Stimulated activated effector memory CD8-positive, alpha-beta T cell treated with anti-CD3 and anti-CD28 coated beads, Interleukin-12 subunit alpha, Interleukin-12 subunit beta, amount 100 ng/mL, for 72 hours (primary cell): ENCODE data around the gene FGD3.

Experiments used
- ATAC-seq: fragments of 150-1000 bp; cut with Tn5 transposase; 2 replicates; pipeline ENCODE4 v1.10.0; 2021
- DNase-seq, 2 donors: peaks; one replicate each; pipeline ENCODE4 v3.0.0; 2021 to 2022; ENCODE audit warnings: low spot score in 2 of 2
- H3K27ac Mint-ChIP-seq: one replicate; pipeline ENCODE4 v1.8.0; 2022; ENCODE audit warnings: mild to moderate bottlenecking, mixed read lengths
- H3K36me3 Mint-ChIP-seq: one replicate; pipeline ENCODE4 v1.8.0; 2022; ENCODE audit warnings: mild to moderate bottlenecking, mixed read lengths
- H3K4me1 Mint-ChIP-seq: one replicate; pipeline ENCODE4 v1.8.0; 2022; ENCODE audit warnings: mixed read lengths
- H3K4me3 Mint-ChIP-seq: one replicate; pipeline ENCODE4 v1.8.0; 2022; ENCODE audit warnings: mild to moderate bottlenecking, mixed read lengths
- H3K9me3 Mint-ChIP-seq: one replicate; pipeline ENCODE4 v1.8.0; 2022; ENCODE audit warnings: mixed read lengths

FGD3 gene

DNA sequence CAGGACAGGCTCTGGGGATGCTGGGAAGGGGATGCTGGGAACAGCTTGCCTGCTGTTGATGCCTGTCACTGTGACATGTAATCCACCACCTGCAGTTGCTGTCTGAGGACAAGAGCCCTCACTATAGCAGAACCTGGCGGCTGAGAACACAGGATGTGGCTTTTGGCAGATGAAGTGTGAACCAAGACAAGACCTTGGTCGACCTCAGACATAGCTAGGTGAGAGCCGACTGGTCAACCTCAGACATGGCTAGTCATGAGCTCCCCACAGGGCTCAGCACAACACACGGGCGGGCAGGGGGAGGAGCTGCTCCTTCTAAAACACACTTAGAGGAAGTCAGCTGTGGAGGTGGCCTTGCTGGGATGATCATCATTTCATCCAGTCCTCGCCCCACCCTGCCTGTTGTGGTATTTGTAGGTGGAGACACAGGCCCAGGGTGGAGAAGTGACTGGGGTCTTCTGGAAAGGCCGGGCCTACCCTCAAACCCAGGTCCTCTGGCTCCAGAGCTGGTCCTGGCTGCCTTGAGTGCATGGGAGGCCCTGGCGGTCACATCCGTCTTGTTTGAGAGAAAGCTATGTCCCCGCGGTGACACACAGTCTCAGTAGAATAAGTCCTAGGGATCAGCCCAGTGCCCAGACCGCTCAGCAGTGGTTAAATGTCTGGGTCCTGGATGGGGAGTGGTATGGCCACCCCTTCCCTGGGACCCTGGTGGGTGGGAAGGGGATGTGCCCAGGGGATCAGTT lies 117.2 kb downstream of the FGD3 start:
- no peaks in the 10 kb centered on the region for H3K9me3 Mint-ChIP-seq
- peak; percentile 99 for ATAC-seq
- peak overlapping the region; percentile 73 for H3K4me3 Mint-ChIP-seq
- H3K36me3 Mint-ChIP-seq, result peaks cover 18% of the 10 kb centered on the region
- peak; percentile 69 to 91 for DNase-seq
- peaks cover 60% of the 10 kb centered on the region for H3K4me1 Mint-ChIP-seq
- peak overlapping the region; percentile 94 for H3K27ac Mint-ChIP-seq

DNA sequence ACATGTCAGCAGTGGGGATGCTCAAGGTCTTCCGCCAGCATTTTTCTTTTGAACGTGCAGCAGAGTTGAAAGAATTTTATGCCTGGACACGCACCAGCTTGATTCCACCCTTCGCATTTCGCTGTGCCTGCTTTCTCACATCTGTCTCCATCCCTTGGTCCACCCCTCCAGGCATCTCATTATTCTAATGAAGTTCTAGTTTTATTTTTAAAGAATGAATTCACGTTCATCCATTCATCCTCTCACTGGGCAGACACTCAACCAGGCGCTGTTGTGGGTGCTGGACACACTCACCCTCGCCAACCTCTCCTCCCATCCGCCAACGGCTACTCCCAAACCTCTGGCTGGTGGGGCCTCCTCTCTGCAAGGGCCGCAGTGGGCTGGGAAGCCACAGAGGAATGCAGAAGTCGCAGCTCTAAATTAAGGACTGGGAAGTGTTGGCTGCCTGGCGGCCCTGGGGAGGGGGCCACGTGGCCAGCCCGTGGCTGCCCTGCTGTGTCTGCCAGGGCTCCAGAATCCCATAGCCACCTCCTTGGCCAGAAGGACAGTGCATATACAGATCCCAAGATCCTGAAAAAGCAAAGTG lies 117.9 kb downstream of the FGD3 start:
- DNase-seq, result no peak
- no peaks in the 10 kb centered on the region for H3K9me3 Mint-ChIP-seq
- peaks cover 17% of the 10 kb centered on the region for H3K36me3 Mint-ChIP-seq
- ATAC-seq, result no peak
- H3K27ac Mint-ChIP-seq, result peak overlapping the region; percentile 94
- H3K4me3 Mint-ChIP-seq, result peak overlapping the region; percentile 73
- peaks cover 54% of the 10 kb centered on the region for H3K4me1 Mint-ChIP-seq

DNA sequence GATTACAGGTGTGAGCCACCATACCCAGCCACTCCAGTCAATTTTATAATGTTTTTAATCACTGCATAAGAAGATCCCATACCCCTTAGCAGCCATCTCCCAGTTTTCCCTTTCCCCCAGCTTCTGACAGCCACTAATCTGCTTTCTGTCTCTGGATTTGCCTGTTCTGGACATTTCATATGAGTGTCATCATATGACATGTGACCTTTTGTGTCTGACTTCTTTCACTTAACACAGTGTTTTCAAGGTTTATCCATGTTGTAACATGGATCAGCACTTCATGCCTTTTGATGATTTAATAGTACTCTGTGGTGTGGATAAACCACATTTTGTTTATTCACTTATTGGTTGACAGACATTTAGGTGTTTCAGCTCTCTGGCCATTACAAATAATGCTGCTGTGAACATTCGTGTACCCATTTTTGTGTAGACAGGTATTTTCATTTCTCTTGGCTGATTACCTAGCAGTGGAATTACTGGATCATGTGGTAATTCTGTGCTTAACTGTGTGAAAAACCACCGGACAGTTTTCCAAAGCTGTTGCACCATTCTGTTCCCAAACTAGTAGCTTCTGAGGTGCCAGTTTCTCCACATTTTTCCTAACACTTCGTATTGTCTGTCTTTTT lies 119.8 kb downstream of the FGD3 start:
- Mint-ChIP-seq H3K4me3 (no peak overlapping the region), H3K36me3 (peaks cover 12% of the 10 kb centered on the region)

GRCh38 chr9:93068956-93069355 lies 121.6 kb downstream of the FGD3 start:
- Mint-ChIP-seq H3K36me3 (peaks cover 12% of the 10 kb centered on the region), H3K4me1 (peaks cover 33% of the 10 kb centered on the region), H3K9me3 (no peaks in the 10 kb centered on the region)

More for the DNA sequence above, 119.8 kb downstream of the FGD3 start:
- no peak overlapping the region for H3K27ac Mint-ChIP-seq
- H3K9me3 Mint-ChIP-seq, result no peaks in the 10 kb centered on the region
- H3K4me1 Mint-ChIP-seq, result peaks cover 45% of the 10 kb centered on the region
- no peak for DNase-seq
- ATAC-seq, result no peak

DNA sequence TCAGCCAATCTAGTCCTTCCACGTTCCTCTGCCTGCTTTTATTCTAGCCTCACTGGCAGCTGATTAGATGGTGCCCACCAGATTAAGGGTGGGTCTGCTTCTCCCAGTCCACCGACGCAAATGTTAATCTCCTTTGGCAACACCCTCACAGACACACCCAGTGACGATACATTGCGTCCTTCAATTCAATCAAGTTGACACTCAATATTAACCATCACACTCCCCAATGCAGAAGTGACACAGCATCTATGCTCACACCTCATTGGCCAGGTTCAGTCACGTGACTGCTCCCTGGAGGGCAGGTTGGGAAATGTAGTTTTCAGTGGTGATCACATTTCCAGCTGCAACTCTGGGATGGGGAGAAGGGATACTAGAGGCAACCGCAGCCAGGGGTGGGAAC lies 124.1 kb downstream of the FGD3 start:
- H3K27ac Mint-ChIP-seq, result no peak overlapping the region
- ATAC-seq, result no peak
- DNase-seq, result no peak
- H3K4me3 Mint-ChIP-seq, result no peak overlapping the region
- peaks cover 10% of the 10 kb centered on the region for H3K4me1 Mint-ChIP-seq
- H3K9me3 Mint-ChIP-seq, result no peaks in the 10 kb centered on the region
- no peaks in the 10 kb centered on the region for H3K36me3 Mint-ChIP-seq

More at GRCh38 chr9:93068956-93069355, 121.6 kb downstream of the FGD3 start:
- ATAC-seq (no peak), DNase-seq (no peak)
- H3K4me3 Mint-ChIP-seq, result no peak overlapping the region
- H3K27ac Mint-ChIP-seq, result no peak overlapping the region

GRCh38 chr9:93072383-93072795 lies 125.1 kb downstream of the FGD3 start:
- ATAC-seq, result no peak
- no peaks in the 10 kb centered on the region for H3K9me3 Mint-ChIP-seq
- no peak for DNase-seq
- no peak overlapping the region for H3K4me3 Mint-ChIP-seq
- H3K36me3 Mint-ChIP-seq, result no peaks in the 10 kb centered on the region
- H3K4me1 Mint-ChIP-seq, result peaks cover 10% of the 10 kb centered on the region
- H3K27ac Mint-ChIP-seq, result no peak overlapping the region

DNA sequence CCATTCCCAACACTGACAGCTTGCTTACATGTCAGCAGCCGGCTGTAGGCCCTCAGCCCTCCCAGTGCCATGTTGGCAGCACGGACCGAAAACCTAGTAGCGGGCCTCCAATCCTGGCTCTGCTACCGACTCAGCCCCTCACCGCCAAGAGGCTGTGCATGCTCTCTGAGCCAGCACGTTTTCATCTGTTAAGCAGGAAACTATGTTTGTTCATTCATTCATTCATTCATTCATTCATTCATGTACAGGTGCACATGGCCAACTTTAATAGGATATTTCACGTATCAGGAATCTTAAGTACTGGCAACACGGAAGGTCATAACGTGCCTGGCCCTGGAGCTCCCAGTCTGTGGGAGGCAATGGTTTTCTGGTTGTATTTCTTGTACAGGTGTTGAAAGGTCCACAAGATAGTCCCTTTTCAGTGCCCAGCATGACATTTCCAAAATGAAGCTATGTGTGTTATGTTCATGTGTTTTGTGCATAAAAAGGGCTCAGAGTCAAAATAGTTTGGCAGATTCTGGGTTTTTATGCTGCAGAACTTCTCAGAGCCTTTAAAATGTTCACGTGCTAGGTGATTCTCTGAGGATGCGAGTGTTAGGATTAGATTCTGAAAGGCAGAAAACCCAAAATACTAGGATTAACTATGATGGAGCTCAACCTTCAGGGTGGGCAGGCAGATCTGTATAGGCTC lies 128.9 kb downstream of the FGD3 start:
- no peaks in the 10 kb centered on the region for H3K9me3 Mint-ChIP-seq
- peaks cover 2% of the 10 kb centered on the region for H3K4me1 Mint-ChIP-seq
- no peak for ATAC-seq
- no peak overlapping the region for H3K4me3 Mint-ChIP-seq
- H3K36me3 Mint-ChIP-seq, result peaks cover 6% of the 10 kb centered on the region
- peak overlapping the region; percentile 74 for H3K27ac Mint-ChIP-seq
- no peak for DNase-seq

DNA sequence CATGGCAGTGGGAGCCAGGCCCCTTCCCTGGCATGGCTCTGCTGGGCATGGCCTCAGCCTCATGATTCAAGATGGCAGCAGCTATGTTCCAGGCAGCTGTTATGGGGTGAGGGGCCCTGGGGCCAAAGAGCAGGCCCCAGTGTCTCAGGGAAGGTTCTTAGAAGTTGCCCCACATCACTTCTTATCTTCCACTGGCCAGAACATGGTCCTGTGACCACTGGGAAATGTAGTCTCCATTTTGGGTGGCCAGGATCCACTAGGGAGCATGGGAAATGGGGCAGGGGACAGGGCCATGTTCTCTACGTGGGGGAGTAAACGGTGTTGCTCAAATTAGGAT lies 129.4 kb downstream of the FGD3 start:
- H3K9me3 Mint-ChIP-seq, result no peaks in the 10 kb centered on the region
- no peak overlapping the region for H3K4me3 Mint-ChIP-seq
- ATAC-seq (no peak), DNase-seq (no peak)
- H3K27ac Mint-ChIP-seq, result peak overlapping the region; percentile 74
- H3K4me1 Mint-ChIP-seq, result no peaks in the 10 kb centered on the region
- H3K36me3 Mint-ChIP-seq, result peaks cover 6% of the 10 kb centered on the region

GRCh38 chr9:93077367-93077766 lies 130.0 kb downstream of the FGD3 start:
- H3K4me3 Mint-ChIP-seq, result no peak overlapping the region
- no peaks in the 10 kb centered on the region for H3K4me1 Mint-ChIP-seq
- DNase-seq (no peak), ATAC-seq (no peak)
- peak overlapping the region; percentile 74 for H3K27ac Mint-ChIP-seq
- peaks cover 6% of the 10 kb centered on the region for H3K36me3 Mint-ChIP-seq
- H3K9me3 Mint-ChIP-seq, result no peaks in the 10 kb centered on the region

- Mint-ChIP-seq H3K4me1 (no peaks in the 10 kb centered on the region), H3K36me3 (peaks cover 6% of the 10 kb centered on the region), H3K27ac (no peak overlapping the region), H3K4me3 (no peak overlapping the region), H3K9me3 (no peaks in the 10 kb centered on the region)
- DNase-seq (no peak), ATAC-seq (no peak)
Measured at GRCh38 chr9:93077811-93078210, 130.5 kb downstream of the FGD3 start.

- DNase-seq (no peak), ATAC-seq (no peak)
- no peaks in the 10 kb centered on the region for H3K9me3 Mint-ChIP-seq
- H3K4me1 Mint-ChIP-seq, result peaks cover 10% of the 10 kb centered on the region
- H3K4me3 Mint-ChIP-seq, result no peak overlapping the region
- peaks cover 6% of the 10 kb centered on the region for H3K36me3 Mint-ChIP-seq
- no peak overlapping the region for H3K27ac Mint-ChIP-seq
Measured at GRCh38 chr9:93079371-93079770, 132.0 kb downstream of the FGD3 start.

DNA sequence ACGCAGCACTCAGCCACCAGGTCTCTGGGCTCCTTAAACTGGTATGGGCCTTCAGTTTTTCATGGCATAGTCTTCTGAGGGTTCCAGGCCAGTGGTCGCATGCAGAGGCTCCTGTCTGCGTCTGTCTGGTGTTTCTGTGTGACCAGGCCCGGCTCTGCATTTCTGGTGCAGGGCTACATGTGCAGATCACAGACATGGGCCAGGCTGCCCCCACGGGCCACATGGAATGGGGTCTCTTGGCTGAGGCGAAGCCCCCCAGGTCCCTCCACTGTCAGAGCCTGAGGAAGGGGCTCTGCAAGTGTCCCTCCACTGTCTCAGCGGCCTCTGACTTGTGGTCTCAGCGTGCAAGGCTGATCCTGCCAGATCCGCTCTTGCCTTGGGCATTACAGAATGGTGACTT lies 133.1 kb downstream of the FGD3 start:
- H3K36me3 Mint-ChIP-seq, result peaks cover 9% of the 10 kb centered on the region
- no peak overlapping the region for H3K27ac Mint-ChIP-seq

GRCh38 chr9:93081081-93081529 lies 133.8 kb downstream of the FGD3 start:
- Mint-ChIP-seq H3K27ac (no peak overlapping the region), H3K36me3 (peaks cover 15% of the 10 kb centered on the region), H3K4me1 (peaks cover 10% of the 10 kb centered on the region), H3K4me3 (no peak overlapping the region), H3K9me3 (no peaks in the 10 kb centered on the region)
- no peak for ATAC-seq
- no peak for DNase-seq

More for the DNA sequence above, 133.1 kb downstream of the FGD3 start:
- ATAC-seq, result no peak
- Mint-ChIP-seq H3K4me1 (peaks cover 10% of the 10 kb centered on the region), H3K9me3 (no peaks in the 10 kb centered on the region), H3K4me3 (no peak overlapping the region)
- DNase-seq, result no peak

- Mint-ChIP-seq H3K27ac (no peak overlapping the region), H3K4me3 (no peak overlapping the region), H3K36me3 (peaks cover 20% of the 10 kb centered on the region), H3K4me1 (peaks cover 15% of the 10 kb centered on the region), H3K9me3 (no peaks in the 10 kb centered on the region)
- DNase-seq (no peak), ATAC-seq (no peak)
Measured at GRCh38 chr9:93081931-93082330, 134.6 kb downstream of the FGD3 start.

DNA sequence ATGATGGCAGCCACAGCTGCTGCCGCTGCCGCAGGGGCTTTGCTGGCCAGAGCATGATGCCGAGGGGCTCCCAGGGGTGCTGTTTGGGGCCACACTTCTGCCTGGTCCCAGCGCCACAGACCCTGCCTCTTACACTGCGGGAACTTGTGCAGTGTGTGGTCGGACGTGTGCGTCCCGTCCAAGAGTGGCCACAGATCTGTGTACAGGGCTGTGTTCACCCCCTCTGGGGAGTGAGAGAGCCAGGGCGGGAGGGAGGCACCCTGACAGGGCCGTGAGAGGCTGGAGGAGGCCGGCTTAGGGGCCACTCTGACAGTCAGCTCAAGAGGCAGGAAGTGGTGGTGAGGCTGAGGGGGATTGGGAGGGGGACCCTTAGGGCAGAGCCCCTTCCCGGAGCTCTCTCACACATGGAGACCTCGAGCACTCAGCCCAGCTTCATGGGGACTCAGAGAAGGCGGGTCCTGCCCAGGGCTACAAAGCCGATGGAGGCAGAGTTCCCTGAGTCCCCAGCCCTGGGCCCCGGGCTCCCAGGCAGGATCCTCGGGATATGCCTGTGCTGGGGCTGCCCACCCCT lies 135.6 kb downstream of the FGD3 start:
- ATAC-seq (peak; percentile 59), DNase-seq (no peak)
- Mint-ChIP-seq H3K27ac (peak overlapping the region; percentile 89), H3K36me3 (peaks cover 20% of the 10 kb centered on the region), H3K4me1 (peaks cover 18% of the 10 kb centered on the region), H3K9me3 (no peaks in the 10 kb centered on the region), H3K4me3 (peak overlapping the region; percentile 44)
